C1 segment of cervical spinal cord (tissue), 14 donors: ENCODE results near the gene TNIK.
"Not testable (repeated sequence)": the region's sequence is repeated elsewhere in the genome, so short reads cannot be mapped to it uniquely, and the experiment has no call there.

Experiments used
- DNase-seq, 14 donors: peaks; one replicate each; lab custom pipeline; 2025; lab: John Stamatoyannopoulos, UW

Gene TNIK

DNA sequence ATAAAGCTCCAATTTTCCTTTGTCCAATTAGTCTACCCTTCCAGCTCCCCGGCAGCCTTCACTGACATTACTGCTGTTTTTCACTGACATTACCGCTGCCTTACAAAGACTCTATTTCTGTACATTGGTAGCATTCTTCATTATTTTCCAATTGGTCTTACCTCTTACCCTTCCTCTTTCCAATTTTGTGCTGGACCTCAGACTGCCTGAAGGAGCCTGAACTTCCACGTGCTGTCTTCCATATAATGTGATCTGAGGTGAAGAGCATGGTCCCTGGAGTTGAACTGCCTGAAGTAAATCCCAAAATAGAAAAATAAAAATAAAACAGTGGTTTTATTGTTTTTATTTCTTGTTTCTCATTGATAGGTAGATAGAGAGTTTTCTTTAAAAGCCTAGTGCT lies 9.2 kb upstream of the TNIK start:
- DNase-seq = no peak

DNA sequence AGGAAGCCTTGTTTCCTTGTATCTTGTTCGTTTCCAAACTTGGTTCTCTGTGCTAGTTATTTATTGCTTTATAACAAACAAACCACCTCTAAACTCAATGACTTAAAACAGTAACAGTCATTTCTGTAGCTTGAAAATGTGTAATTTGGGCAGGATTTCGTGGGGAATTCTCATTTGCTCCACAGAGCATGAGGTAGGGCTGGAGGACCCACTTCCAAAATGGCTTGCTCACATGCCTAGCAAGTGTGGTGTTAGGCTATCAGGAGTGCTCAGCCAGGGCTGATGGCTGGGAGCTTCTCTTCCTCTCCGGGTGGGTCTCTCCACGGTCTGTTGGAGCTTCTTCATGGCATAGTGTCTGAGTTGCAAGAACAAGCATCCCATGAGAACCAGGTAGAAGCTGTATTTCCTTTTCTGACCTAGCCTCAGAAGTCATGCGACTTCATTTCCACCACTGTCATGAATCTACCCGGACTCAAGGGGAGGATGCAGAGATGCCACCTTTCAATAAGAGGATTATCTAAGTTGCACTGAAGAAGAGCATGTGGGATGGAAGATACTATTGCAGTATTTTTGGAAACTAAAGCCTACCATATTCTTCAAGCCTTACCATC lies 8.2 kb upstream of the TNIK start:
- DNase-seq = no peak

DNA sequence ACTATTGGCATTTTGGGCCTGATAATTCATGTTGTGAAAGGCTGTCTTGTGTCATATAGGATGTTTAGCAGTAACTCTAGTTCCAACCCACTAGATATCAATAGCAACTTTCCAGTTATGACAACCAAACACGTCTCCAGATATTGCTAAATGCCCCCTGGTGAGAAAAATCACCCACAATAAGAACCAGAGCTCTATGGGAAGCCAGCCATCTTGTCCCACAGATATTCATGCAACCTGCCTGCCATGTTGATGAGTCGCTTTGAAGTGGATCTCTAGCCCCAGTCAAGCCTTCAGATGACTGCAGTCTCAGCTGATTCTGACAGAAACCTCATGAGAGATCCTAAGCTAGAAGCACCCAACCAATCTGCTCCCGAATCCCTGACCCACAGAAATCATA lies 5.6 kb upstream of the TNIK start:
- DNase-seq = no peak

DNA sequence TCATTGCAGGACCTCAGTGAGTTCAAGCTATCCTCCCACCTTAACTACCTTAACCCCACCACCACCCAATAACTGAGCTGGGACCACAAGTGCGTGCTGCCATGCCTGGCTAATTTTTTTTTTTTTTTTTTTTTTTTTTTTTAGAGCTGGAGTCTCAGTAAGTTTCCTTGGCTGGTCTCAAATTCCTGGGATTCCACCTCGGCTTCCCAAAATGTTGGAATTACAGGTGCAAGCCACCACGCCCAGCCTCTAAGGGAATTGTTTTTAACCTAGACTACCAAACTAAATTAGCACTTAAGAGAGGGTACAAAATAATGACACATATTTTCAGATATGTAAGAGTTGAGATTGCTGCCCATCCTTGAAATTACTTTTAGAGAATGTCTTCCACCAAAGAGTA lies 4.3 kb upstream of the TNIK start:
- DNase-seq = no peak

DNA sequence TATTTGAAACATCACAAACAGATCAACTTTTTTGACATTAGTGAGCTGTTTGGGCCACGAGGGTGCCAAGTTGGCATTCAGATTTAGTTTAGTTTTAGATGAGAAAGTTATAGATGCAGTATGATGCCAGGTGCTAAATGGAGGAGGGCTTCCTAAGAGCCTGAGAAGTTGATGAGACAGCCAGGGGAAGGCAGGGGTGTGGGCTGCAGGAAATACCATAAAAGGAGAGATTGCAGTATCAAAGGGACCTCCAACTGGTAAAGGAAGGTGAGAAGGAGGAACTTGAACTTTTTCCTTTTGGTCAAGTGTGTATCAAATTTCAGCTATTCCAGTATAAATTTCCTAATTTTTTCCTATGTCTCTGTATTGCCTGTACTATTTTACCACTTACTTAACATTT lies 2.0 kb upstream of the TNIK start:
- no peak for DNase-seq

DNA sequence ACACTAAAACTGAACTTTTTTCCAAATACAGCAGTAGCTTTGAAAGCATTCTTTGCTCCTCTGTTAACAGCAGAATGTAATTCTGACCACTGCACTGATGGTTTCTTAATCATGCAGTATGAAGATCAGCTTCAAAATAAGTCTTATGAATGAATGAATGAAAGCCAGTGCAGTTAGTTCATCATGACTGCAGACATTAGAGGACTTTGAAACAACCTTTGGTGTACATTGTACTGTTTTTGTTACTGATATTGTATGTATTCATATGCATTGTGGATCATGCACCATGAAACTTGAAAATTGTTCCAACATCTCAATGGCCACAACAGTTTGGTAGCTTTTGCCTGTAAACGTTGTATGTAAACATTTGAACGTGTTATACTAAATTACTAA lies 1.3 kb upstream of the TNIK start:
- no peak for DNase-seq

DNA sequence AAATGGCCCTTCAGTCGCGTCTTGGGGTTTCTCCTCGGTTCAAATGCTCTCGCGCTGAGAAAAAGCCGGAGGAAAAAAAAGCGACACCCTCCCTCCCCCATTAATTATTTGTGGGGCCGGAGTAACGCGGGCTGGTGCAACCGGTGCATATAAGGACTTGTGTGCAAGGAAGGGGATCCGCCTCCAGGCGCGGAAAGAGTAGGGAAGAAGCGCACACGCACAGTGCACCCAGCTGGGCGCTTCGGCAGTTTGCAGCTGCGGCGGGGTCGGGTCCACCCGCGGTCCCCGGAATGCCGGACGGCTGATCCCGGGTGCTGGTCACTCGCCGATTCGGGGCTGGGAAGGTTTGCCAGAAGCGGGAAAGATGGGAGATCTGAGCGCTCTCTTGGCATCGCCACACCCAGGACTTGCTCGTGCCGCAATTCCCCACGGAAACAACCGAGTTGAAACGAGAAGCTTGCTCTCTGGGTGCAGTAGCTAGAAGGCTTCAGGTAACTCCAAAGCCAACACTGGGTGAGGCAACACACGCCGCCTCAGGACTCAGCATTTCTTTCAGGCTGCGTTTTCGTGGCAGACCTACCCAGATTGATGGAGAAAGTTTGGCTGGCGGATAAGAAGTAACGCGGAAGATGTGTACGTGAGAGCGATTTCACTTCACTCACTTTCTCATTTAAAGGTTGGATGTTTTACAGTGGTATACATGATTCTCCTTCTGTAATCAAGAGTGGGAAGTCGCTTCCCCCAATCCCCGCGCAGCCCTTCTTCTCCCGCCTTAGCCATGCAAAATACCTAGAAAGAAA lies 720 bp upstream of the TNIK start:
- DNase-seq = peak in 10 of 14 donors; percentile 17 to 80 (median 61)

DNA sequence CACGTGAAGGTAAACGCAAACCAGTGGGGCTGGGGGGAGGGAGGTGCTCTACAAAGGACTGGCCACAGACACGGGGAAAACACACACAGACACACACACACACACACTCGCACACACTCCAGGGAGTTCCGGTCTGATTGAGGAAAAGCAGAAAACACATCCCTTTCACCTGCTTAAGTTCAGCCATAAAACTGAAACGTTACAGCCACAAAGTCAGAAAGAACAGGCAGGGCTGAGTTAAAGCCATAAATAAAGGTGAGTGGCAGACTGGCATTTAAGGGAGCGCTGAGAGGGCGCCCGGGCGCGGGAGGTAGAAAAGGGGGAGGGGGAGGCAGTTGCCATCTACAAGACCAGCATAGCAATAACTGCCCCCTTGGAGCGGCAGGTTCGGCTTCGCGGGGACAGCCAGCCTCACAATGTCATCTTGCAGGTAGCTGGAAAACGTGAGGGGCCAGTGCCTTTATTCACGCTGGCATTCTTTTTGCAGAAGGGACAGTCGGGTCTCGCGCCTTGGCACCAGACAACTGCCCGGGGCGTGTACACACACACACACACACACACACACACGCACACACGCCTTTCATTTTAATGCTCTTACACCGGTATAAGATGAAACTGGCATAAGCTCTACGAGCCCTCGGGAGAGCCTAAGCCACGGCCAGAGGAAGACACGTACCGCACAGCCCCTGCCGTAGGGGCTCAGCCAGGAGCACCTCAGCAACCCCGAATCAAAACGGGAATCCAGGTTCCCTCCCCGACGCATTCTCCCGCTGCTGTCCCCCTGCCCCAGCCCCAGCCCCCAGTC lies 866 bp downstream of the TNIK start:
- DNase-seq = peak in 11 of 14 donors; percentile 32 to 72 (median 49)

DNA sequence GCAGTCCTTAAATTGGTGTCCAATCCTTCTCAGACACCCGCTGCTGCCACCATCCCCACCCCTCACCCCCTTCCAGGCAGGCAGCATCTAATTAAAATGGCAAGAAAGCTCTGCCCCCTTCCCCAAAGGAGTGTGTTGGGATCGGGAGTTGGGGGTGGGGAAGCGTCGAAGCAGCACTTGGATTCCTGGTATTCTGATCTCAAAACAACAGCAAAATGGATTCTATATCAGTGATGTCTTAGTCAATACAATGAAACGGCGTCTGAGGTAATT lies 1.4 kb downstream of the TNIK start:
- peak in 4 of 14 donors; percentile 35 to 55 (median 47) for DNase-seq

DNA sequence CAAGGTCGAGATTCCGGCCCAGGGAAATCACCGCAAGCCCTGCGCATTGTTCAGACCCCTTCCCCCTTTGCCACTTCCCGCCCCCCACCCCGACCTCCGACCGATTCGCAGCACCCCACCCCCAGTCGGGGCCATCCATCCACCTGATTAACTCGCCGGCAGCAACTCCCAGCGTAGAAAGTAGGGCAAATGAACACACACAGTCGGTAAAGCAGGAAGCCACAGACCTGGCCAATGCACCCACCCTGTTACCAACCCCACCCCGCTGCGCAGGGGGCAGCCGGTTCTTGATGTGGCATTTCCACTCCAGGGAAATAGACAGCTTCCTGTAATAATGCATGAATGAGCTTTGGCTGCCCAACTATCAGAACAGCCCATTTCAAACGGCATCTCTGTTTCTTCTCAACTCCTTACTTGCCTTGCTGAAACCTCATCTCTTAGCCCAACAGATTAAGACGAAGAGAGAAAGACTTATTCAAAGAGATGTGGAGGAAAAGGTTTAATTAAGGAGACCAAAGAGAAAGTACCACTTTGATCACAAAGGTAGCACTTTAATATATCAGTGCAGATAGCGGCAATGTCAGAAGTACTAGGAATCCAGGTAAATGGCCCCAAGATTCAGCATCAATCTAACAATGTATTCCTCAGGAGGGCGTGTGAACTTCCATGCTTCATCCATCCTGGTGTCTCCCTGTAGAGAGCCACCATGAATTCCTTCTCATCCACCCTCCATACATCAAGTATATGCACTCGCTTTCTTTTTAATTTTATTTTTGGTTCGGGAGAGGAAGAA lies 1.9 kb downstream of the TNIK start:
- peak in 3 of 14 donors; percentile 24 to 47 (median 39) for DNase-seq

DNA sequence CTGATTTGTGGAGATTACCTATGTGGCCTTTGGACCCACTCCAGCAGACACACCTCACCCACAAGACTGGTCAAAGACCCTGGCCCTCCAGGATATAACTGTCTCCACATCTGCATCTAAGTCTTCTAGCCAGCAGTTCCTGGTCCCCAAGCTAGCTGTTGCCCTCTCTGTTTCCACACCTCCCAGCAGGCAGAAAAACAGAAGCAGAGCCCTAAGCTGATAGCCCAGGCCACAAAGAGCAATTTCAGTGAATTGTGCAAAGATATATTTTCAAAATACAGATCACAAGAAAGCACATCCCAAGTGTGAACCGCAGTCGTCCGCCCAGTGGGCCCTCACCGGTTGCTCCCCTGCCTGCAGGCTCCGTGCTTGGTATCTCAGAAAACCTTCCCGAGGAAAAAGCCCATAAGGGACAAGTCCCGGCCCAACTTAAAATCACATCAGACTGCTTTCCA lies 2.6 kb downstream of the TNIK start:
- DNase-seq = peak in 5 of 14 donors; percentile 18 to 57 (median 44)

DNA sequence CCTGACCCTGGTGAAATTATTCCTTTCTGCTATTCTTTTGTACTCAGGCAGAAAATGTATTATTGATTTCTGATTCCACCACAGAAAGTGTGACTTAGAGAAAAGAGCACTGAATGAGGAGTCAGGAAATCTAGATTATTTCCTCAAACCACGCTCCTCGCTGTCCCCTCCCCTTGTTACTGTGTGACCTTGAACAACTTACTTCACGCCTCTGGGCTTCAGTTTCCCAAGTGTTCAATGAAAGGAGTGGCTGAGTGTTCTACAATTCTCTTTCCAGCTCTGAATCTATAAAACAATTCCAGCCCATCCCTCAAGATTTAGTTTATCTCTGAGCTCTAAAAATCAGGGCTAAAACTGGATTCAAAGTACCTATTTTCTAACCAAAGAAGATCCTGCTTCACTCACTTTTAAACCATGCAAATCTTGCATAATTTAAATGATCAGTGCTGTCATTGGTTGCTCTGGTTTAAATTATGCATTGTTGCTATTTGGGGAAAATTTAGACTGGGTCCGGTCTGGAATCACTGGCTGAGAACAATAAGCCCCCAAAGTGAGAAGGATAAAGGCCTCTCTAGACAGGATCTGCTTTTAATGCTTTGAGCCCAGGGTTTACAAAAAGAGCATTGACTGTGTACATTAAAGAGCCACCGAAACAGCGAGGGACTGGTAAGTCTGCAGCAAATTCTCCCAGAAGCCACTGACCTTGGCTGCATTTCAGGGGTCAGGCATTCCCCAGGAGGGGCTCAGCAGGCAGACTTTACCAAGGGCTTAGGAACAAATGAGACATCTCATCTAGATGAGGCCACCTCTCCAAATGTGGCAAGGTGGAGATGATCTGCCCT lies 3.2 kb downstream of the TNIK start:
- DNase-seq = peak in 1 of 14 donors; percentile 5

DNA sequence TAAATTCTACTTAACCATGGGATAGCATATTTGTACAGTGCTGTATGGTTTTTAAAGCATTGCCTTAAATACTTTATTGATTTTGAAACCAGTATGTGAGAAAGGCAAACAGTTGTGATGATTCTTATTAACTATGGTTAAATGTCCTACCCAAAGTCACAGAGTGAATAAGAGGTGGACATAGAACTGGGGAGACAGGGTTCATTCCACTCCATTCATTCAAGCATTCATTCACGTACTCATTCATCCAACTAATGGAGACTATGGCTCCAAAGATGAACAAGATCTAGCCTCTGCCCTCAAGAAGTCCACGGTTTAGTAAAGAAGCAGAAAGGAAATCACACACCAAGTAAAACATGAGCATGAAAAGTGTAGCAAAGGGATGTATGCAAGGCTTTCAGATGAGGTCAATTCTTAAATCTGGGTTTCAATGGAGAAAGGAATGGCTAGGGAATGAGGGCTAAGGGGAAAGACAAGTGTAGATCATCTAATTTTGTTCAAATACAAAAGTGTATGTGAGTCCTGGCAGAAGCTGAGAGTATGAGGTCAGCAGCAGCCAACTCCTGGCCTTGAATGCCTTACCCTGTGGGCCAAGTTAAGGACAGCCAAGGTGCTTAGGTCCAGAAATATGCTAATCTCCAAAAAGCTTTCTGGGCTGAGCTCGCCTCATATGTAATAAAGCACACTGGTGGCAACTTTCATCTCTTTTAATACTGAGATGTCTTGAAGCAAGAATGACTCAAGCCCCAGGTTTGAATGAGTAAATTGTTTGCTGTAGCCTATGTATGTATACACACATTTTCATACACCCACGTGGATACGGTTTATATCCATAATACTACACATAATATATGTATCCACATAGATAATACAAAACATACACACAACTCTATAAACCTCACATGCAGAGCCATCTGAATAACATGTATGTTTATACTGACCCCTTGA lies 4.3 kb downstream of the TNIK start:
- no peak for DNase-seq

DNA sequence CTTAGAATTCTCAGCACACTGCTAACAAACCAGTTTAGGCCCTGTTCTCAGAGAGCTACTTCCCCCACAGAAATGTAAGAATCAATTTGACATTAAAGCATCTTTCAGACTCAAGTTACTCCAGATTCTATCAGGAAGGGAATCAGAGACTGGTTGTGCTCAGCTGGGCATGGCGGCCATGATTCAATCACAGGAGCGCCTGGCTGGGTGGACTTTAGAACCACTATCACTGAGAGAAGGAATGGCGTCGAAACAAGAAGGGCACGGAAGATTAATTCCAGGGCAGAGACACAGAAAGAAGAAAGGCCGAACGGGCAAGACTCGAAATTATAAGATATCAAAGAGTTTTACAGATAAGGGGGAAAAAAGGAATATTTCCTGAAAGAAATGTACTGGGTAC lies 6.2 kb downstream of the TNIK start:
- no peak for DNase-seq

DNA sequence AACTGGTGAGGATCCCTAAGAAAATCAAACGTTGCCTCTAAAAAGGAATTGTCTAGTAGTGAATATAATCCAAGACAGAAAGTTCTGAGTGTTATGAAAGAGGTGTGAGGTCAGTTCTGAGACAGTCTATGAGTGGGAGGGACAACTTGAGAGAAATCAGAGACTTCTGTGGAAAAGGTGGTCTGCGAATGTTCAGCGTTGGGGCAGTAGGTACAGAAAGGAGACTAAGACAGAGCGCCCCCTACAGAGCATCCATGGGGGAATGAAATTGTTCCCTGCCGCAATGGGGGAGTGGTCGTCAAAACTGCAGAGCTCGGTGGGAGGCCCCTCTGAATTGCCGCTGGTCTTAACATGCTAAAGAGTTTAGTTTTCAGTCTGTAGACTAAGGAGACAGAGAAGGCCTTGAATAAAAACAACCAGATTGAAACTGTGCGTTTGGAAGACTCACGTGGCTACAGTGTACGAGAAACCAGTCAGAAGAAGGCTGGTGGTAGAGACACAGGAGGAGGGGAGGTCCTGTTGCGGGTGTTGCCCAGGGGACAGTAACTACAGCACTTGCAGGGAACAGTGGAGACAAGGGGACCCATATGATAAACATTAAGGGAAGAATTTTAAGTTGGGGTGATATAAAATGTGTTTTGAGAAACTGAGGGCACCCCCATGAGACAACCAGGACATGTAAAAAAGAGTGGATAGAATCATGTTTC lies 6.9 kb downstream of the TNIK start:
- DNase-seq = peak in 2 of 14 donors; percentile 8 to 36

DNA sequence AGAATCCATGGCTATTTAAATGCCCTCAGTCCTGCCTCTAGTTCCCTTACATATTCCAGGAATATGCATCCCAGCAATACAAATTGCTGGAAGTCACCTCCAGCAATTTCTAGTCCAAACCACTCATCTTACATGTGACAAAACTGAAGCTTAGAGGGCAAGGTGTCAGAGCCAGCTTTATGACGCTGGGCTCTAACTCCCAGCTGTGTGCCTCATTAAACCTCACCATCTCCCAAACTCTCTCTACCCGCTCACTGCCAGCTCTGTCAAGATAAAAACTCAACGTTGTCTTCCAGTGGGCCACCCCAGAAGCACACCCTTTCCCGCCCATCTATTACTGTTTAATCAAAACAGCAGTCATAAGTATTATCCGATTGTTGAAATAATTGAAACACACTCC lies 7.9 kb downstream of the TNIK start:
- DNase-seq = no peak

DNA sequence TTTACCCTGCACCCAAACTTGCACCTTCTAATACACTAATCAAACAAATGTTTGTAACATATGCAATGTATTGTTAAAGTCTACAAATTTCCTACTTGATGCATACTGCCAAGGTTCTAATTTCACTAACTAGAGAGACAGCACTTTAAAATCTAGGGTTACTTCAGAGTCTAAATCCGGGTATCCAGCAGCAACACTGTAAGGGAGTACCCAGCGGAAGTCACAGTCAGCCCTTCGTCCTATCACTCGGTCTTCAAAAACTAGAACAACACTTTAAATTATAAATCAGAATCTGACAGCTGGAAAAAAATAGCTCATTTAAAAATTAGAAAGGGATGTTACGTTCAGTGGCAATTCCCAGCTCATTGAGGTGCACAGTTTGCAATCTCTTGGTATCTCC lies 8.3 kb downstream of the TNIK start:
- no peak for DNase-seq

DNA sequence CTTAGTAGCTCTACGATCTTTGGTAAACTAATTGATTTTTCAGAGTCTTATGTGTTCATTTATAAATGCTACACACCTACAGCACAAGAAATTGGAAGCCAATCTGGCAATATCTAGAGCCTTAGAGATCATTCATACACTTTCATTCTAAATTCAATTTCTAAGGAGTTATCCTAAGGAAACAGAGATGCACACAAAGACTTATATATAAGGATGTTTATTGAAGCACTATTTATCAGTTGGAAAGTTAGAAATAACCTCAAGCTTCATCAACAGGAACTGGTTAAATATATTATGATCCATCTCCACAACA lies 12.7 kb downstream of the TNIK start:
- not testable (repeated sequence) for DNase-seq
